ENCODE results near the gene APOL4.
"Not testable (repeated sequence)": the region's sequence is repeated elsewhere in the genome, so short reads cannot be mapped to it uniquely, and the experiment has no call there.

The APOL4 gene

DNA sequence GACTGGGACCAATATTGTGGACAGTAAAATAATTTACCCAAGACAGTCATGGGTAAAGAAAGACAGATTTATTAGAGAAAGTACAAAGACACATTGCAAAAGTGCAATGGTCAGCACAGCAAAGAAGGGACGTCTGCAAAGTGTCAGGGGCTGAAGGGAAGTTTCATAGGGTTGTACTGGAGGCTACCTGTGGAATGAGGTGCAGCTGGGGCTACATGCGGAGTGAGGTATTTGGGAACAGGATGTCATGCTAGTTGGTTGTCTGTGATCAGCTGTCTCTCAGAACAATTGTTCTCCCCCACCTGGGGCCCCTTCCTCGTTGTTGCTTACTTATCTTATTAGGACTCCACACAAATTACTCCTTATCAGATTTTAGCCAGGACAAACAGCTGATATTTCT, 29.7 kb downstream of the APOL4 start:
- Histone ChIP-seq H3K27me3 (replicated peaks; ENCODE audit: control insufficient read depth, insufficient read depth, low read length, poor library complexity, severe bottlenecking) (no peaks in the 10 kb centered on the region), H3K9me3 (ENCODE audit: control insufficient read depth, low read length) (no peaks in the 10 kb centered on the region), H3K4me1 (ENCODE audit: control insufficient read depth, insufficient read depth, low read length, poor library complexity, severe bottlenecking) (peaks cover 5% of the 10 kb centered on the region), H3K36me3 (ENCODE audit: control insufficient read depth, insufficient read depth, low read length) (no peaks in the 10 kb centered on the region), H3K4me3 (ENCODE audit: insufficient read depth, low read depth, low read length, poor library complexity, severe bottlenecking) (no peak overlapping the region), H3K27ac (ENCODE audit: insufficient read depth, low read length, poor library complexity, severe bottlenecking) (no peak overlapping the region)
- DNase-seq, result no peak

DNA sequence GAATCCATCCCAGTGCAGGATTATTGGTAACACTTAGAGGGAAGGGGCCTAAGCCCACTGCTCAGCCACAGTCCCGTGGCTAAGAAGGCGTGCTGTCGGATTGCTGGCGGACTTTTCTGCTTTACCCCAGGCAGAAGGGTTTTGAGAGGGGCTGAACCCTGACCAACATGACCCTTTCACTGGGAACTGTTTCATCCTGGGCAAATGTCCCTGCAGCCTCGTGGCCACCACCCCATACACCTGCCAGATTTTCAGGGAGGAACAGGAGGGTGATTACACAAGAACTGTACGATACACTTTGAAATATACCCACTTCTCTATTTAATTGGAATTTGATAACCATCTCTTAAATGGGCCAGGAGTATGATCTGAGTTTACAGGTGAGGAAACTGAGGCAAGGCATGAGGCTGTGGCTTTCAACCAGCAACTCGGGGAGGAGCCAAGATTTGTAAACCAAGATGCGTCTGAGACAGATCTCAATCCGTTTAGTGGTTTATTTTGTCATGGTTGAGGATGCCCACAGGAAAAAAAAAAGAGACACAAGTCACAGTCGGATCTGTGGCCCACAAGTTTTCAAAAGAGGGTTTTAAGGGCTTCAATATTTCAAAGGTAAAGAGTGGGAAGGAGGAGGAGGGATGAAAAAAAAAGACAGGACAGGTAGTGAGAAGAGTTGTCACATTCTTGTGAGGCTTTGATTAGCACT, 34.9 kb downstream of the APOL4 start:
- Histone ChIP-seq H3K4me1 (ENCODE audit: control insufficient read depth, insufficient read depth, low read length, poor library complexity, severe bottlenecking) (peaks cover 33% of the 10 kb centered on the region), H3K27me3 (replicated peaks; ENCODE audit: control insufficient read depth, insufficient read depth, low read length, poor library complexity, severe bottlenecking) (no peaks in the 10 kb centered on the region), H3K36me3 (ENCODE audit: control insufficient read depth, insufficient read depth, low read length) (no peaks in the 10 kb centered on the region), H3K9me3 (ENCODE audit: control insufficient read depth, low read length) (no peaks in the 10 kb centered on the region), H3K27ac (ENCODE audit: insufficient read depth, low read length, poor library complexity, severe bottlenecking) (peak overlapping the region; percentile 33), H3K4me3 (ENCODE audit: insufficient read depth, low read depth, low read length, poor library complexity, severe bottlenecking) (no peak overlapping the region)
- peak in 1 of 3 donors; percentile 47 for DNase-seq

DNA sequence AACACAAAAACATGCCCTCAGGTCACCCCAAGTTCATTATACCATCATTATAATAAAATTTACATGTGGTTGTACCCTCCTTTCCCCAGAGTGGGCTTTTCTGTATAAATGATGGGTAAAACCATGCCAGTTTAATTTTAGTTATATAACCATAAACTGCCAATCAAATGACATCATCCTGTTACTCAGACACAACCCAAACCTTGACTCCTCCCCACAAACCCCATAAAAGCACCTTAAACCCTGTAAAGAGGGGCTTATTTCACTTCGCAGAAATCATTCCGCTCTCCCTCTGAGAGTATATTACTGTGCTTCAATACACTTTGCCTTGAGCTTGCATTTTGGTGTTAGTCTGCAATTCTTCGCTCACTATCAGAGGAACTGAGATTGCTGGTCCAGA, 35.5 kb downstream of the APOL4 start:
- Histone ChIP-seq H3K27me3 (replicated peaks; ENCODE audit: control insufficient read depth, insufficient read depth, low read length, poor library complexity, severe bottlenecking) (no peaks in the 10 kb centered on the region), H3K36me3 (ENCODE audit: control insufficient read depth, insufficient read depth, low read length) (no peaks in the 10 kb centered on the region), H3K4me3 (ENCODE audit: insufficient read depth, low read depth, low read length, poor library complexity, severe bottlenecking) (no peak overlapping the region), H3K27ac (ENCODE audit: insufficient read depth, low read length, poor library complexity, severe bottlenecking) (no peak overlapping the region), H3K9me3 (ENCODE audit: control insufficient read depth, low read length) (no peaks in the 10 kb centered on the region), H3K4me1 (ENCODE audit: control insufficient read depth, insufficient read depth, low read length, poor library complexity, severe bottlenecking) (peaks cover 38% of the 10 kb centered on the region)
- DNase-seq, result no peak

DNA sequence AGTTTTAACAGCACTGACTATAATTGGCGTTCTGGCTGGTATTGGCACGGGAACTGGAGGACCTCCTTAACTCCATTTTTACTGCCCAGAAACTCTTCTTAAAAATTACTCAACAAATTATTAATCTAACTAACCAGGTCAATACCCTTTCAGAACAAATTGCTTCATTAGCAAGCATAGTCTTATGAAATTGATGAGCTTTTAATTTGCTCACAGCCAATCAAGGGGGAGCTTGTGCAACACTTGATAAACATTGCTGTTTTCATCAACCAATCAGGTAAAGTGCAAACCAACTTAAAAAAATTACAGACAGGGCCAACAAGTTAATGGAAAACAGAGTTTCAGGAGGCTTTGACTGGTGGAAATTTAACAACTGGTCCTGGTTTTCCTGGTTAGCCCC, 36.5 kb downstream of the APOL4 start:
- no peak for DNase-seq
- no peaks in the 10 kb centered on the region for H3K9me3 ChIP-seq (ENCODE audit: control insufficient read depth, low read length)
- H3K4me1 ChIP-seq (ENCODE audit: control insufficient read depth, insufficient read depth, low read length, poor library complexity, severe bottlenecking), result peaks cover 48% of the 10 kb centered on the region
- no peak overlapping the region for H3K4me3 ChIP-seq (ENCODE audit: insufficient read depth, low read depth, low read length, poor library complexity, severe bottlenecking)
- no peaks in the 10 kb centered on the region for H3K27me3 ChIP-seq (replicated peaks; ENCODE audit: control insufficient read depth, insufficient read depth, low read length, poor library complexity, severe bottlenecking)
- H3K27ac ChIP-seq (ENCODE audit: insufficient read depth, low read length, poor library complexity, severe bottlenecking), result no peak overlapping the region
- no peaks in the 10 kb centered on the region for H3K36me3 ChIP-seq (ENCODE audit: control insufficient read depth, insufficient read depth, low read length)

DNA sequence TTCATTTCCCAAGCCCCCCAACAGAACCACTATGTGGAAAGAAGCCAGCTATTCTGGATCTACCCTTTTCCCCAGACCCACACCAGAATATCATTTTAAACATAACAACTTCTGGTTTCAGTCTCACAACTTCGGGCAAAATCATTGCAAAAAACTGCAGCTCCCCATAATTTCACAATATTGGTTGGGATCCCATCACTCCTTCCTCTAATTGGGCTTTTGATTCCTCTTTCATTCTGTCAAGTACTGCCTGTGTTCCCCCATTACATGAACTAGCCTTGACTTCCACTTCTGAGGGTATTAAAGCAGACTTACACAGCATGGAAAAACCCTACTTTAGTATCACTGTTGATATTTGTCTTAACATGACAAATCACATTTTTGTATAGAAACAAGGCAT, 37.0 kb downstream of the APOL4 start:
- no peak overlapping the region for H3K4me3 ChIP-seq (ENCODE audit: insufficient read depth, low read depth, low read length, poor library complexity, severe bottlenecking)
- H3K27me3 ChIP-seq (replicated peaks; ENCODE audit: control insufficient read depth, insufficient read depth, low read length, poor library complexity, severe bottlenecking), result no peaks in the 10 kb centered on the region
- peaks cover 51% of the 10 kb centered on the region for H3K4me1 ChIP-seq (ENCODE audit: control insufficient read depth, insufficient read depth, low read length, poor library complexity, severe bottlenecking)
- H3K27ac ChIP-seq (ENCODE audit: insufficient read depth, low read length, poor library complexity, severe bottlenecking), result no peak overlapping the region
- no peaks in the 10 kb centered on the region for H3K36me3 ChIP-seq (ENCODE audit: control insufficient read depth, insufficient read depth, low read length)
- H3K9me3 ChIP-seq (ENCODE audit: control insufficient read depth, low read length), result no peaks in the 10 kb centered on the region
- DNase-seq, result no peak

DNA sequence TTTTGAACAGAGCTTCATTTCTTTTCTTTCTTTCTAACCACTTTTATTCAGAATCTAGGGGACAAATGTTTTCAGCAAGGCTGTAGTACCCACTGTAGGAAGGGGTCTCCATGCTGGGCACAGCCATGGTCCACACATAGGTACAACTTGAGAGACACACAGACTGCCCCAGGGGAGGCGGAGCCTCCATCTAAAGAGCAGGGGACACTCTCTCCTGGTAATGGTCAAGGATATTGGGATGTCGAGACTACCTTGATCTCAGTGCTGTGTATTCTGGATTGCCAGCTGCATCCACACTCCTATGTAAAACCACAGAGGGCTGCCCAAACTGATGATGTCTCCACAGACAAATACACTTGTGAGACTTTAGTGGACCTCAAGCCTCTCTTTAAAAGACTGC, 38.1 kb downstream of the APOL4 start:
- H3K27ac ChIP-seq (ENCODE audit: insufficient read depth, low read length, poor library complexity, severe bottlenecking), result peak overlapping the region; percentile 94
- no peaks in the 10 kb centered on the region for H3K36me3 ChIP-seq (ENCODE audit: control insufficient read depth, insufficient read depth, low read length)
- no peaks in the 10 kb centered on the region for H3K9me3 ChIP-seq (ENCODE audit: control insufficient read depth, low read length)
- H3K4me1 ChIP-seq (ENCODE audit: control insufficient read depth, insufficient read depth, low read length, poor library complexity, severe bottlenecking), result peaks cover 62% of the 10 kb centered on the region
- no peak for DNase-seq
- no peak overlapping the region for H3K4me3 ChIP-seq (ENCODE audit: insufficient read depth, low read depth, low read length, poor library complexity, severe bottlenecking)
- H3K27me3 ChIP-seq (replicated peaks; ENCODE audit: control insufficient read depth, insufficient read depth, low read length, poor library complexity, severe bottlenecking), result no peaks in the 10 kb centered on the region

DNA sequence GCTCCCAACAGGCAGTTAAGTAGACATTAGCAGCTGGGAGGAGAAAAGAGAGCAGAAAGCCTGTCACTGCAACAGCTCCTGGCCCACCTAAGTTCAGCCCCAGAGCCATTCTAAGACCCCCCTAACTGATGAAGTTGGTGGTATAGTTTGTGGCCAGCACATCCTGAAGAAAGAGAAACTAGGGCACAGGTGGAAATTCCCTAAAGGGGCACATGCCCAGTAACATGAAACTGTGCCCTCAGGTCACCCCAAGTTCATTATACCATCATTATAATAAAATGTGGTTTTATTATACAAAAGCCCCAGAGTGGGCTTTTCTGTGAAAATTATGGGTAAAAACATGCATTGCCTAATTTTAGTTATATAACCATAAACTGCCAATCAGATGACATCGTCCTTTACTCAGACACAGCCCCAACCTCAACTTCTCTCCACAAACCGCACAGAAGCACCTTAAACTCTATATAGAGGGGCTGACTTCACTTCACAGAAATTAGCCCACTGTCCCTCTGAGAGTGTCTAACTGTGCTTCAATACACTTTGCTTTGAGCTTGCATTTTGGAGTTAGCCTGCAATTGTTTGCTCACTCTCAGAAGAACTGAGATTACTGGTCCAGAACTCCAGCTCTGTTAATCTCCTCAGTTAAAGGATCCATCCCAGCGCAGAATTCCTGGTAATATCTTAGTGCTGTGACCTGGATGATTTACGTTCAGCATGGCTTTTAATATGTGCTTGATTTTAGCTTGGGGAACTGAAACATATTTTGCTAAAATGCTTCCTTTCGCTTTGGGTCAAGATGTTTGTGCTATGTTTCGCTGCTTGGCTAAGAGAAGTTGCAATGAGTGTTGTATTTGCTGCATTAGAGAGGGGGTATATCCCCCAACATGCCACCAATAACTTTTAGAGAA, 39.2 kb downstream of the APOL4 start:
- peak overlapping the region; percentile 94 for H3K27ac ChIP-seq (ENCODE audit: insufficient read depth, low read length, poor library complexity, severe bottlenecking)
- DNase-seq, result peak; percentile 43 to 68 (median 58)

DNA sequence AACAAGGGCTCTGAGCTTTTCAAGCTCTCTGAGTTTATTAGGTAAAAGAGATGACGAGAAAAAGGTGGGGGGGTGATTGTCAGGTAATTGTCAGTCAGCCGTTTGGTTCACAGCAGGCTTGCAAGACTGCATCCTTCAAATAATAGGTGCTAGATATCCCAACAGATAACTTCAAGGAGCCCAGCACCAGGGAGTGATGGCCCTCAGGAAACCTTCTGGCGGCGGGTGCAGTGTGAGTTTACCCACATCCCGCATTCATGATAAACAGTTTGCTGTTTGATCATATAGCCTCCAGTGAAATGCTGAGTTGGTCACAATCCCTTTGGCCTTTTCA, 39.8 kb downstream of the APOL4 start:
- not testable (repeated sequence) for H3K9me3 ChIP-seq (ENCODE audit: control insufficient read depth, low read length); H3K4me3 ChIP-seq (ENCODE audit: insufficient read depth, low read depth, low read length, poor library complexity, severe bottlenecking); H3K27me3 ChIP-seq (replicated peaks; ENCODE audit: control insufficient read depth, insufficient read depth, low read length, poor library complexity, severe bottlenecking); H3K36me3 ChIP-seq (ENCODE audit: control insufficient read depth, insufficient read depth, low read length)
- Histone ChIP-seq H3K27ac (ENCODE audit: insufficient read depth, low read length, poor library complexity, severe bottlenecking) (peak overlapping the region; percentile 94), H3K4me1 (ENCODE audit: control insufficient read depth, insufficient read depth, low read length, poor library complexity, severe bottlenecking) (peaks cover 56% of the 10 kb centered on the region)
- peak; percentile 44 to 64 (median 57) for DNase-seq

More for the DNA sequence above, 39.2 kb downstream of the APOL4 start:
- H3K4me3 ChIP-seq (ENCODE audit: insufficient read depth, low read depth, low read length, poor library complexity, severe bottlenecking), result peak overlapping the region; percentile 18
- H3K36me3 ChIP-seq (ENCODE audit: control insufficient read depth, insufficient read depth, low read length), result no peaks in the 10 kb centered on the region
- no peaks in the 10 kb centered on the region for H3K9me3 ChIP-seq (ENCODE audit: control insufficient read depth, low read length)
- peaks cover 63% of the 10 kb centered on the region for H3K4me1 ChIP-seq (ENCODE audit: control insufficient read depth, insufficient read depth, low read length, poor library complexity, severe bottlenecking)
- H3K27me3 ChIP-seq (replicated peaks; ENCODE audit: control insufficient read depth, insufficient read depth, low read length, poor library complexity, severe bottlenecking), result no peaks in the 10 kb centered on the region

DNA sequence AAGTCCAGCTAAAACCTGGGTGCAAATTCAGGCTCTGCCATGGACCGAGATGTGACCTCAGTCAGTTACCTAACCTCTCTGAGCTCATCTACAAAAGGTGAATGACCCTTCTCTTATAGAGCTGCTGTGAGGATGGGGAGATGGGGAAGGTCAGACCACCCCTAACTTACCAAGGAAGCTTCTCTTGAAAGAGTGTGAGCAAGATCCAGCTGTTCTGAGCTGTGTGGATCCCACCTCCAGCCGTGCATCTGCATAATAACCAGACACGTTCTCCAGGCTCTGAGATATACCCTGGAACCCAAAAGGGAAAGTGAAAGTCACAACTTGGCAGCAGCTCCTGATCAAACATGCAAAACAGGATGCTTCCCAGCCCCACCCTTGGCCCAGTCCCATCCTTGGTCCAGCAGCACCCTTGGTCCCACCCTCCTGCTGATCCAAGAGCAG, 41.1 kb downstream of the APOL4 start, which contains the start of gene APOL3:
Gene APOL3 (minus strand): TSS at position 257 of the 444 bp plus-strand sequence. CDS start 11,700 bp downstream, outside the sequence.
- Histone ChIP-seq H3K9me3 (ENCODE audit: control insufficient read depth, low read length) (no peaks in the 10 kb centered on the region), H3K27ac (ENCODE audit: insufficient read depth, low read length, poor library complexity, severe bottlenecking) (peak within 1 kb of the TSS; percentile 94), H3K4me3 (ENCODE audit: insufficient read depth, low read depth, low read length, poor library complexity, severe bottlenecking) (peak within 1 kb of the TSS; percentile 73), H3K36me3 (ENCODE audit: control insufficient read depth, insufficient read depth, low read length) (peaks cover 3% of the 10 kb centered on the region), H3K27me3 (replicated peaks; ENCODE audit: control insufficient read depth, insufficient read depth, low read length, poor library complexity, severe bottlenecking) (no peaks in the 10 kb centered on the region), H3K4me1 (ENCODE audit: control insufficient read depth, insufficient read depth, low read length, poor library complexity, severe bottlenecking) (peaks cover 57% of the 10 kb centered on the region)
- peak; percentile 12 to 36 (median 23) for DNase-seq

All from effector memory CD4-positive, alpha-beta T cell (primary cell).